ENCODE results near the gene TOMM7.
"Not testable (repeated sequence)": the region's sequence is repeated elsewhere in the genome, so short reads cannot be mapped to it uniquely, and the experiment has no call there.

DNA sequence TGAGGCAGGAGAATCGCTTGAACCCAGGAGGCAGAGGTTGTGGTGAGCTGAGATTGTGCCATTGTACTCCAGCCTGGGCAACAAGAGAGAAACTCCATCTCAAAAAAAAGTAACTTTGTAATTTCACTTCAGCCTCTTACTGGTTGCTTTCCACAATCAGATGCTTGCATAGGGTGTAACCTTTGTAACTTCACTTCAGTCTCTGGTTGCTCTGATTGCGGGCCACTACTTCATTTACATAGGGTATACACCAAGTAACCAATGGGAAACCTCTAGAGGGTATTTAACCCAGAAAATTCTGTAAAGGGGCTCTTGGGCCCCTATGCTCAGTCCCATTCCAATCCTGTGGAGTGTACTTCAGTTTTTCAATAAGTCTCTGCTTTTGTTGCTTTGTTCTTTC is 13.9 kb upstream of the TOMM7 start:
- TF ChIP-seq, protein P1, sequence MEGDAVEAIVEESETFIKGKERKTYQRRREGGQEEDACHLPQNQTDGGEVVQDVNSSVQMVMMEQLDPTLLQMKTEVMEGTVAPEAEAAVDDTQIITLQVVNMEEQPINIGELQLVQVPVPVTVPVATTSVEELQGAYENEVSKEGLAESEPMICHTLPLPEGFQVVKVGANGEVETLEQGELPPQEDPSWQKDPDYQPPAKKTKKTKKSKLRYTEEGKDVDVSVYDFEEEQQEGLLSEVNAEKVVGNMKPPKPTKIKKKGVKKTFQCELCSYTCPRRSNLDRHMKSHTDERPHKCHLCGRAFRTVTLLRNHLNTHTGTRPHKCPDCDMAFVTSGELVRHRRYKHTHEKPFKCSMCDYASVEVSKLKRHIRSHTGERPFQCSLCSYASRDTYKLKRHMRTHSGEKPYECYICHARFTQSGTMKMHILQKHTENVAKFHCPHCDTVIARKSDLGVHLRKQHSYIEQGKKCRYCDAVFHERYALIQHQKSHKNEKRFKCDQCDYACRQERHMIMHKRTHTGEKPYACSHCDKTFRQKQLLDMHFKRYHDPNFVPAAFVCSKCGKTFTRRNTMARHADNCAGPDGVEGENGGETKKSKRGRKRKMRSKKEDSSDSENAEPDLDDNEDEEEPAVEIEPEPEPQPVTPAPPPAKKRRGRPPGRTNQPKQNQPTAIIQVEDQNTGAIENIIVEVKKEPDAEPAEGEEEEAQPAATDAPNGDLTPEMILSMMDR (IDR thresholded peaks at IDR 0.05; ENCODE audit: insufficient read depth, low read length), result not testable (repeated sequence)
- TF ChIP-seq POLR2AphosphoS5, GABPA (IDR thresholded peaks at IDR 0.05; ENCODE audit: low read depth): not testable (repeated sequence)
- TF ChIP-seq, protein P2, sequence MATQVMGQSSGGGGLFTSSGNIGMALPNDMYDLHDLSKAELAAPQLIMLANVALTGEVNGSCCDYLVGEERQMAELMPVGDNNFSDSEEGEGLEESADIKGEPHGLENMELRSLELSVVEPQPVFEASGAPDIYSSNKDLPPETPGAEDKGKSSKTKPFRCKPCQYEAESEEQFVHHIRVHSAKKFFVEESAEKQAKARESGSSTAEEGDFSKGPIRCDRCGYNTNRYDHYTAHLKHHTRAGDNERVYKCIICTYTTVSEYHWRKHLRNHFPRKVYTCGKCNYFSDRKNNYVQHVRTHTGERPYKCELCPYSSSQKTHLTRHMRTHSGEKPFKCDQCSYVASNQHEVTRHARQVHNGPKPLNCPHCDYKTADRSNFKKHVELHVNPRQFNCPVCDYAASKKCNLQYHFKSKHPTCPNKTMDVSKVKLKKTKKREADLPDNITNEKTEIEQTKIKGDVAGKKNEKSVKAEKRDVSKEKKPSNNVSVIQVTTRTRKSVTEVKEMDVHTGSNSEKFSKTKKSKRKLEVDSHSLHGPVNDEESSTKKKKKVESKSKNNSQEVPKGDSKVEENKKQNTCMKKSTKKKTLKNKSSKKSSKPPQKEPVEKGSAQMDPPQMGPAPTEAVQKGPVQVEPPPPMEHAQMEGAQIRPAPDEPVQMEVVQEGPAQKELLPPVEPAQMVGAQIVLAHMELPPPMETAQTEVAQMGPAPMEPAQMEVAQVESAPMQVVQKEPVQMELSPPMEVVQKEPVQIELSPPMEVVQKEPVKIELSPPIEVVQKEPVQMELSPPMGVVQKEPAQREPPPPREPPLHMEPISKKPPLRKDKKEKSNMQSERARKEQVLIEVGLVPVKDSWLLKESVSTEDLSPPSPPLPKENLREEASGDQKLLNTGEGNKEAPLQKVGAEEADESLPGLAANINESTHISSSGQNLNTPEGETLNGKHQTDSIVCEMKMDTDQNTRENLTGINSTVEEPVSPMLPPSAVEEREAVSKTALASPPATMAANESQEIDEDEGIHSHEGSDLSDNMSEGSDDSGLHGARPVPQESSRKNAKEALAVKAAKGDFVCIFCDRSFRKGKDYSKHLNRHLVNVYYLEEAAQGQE (IDR thresholded peaks at IDR 0.05; ENCODE audit: insufficient replicate concordance, low read depth), result not testable (repeated sequence)
